ENCODE data around the gene CLMN. TPM values are rescaled to one million over a fixed set of nuclear protein-coding genes. Genes with fewer than 3 reads are reported as not detected.

CLMN gene
- total and polyA plus RNA-seq, 10 of the 15 experiments (the other 5 are each of a cell fraction or from before 2014, with no cell fraction given), result 7.8 to 49.3 (median 18.5) TPM

DNA sequence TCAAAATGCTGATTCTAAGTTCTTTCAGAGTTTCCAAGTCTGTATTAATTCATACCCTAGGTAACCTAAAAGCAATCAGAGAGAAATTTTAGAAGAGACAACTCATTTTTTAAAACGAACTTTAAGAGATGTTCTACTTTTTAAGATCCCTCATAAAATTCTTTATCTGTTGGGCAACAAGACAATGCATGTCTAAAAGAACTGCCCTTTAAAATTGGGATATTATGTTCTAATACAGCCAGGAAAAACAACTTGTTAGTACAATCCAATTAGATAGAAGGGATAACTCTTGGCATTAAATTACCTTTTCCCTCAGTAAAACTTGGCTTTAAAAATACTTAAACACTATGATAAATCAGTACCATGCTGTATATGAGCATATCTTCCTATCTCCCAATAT lies 178.0 kb downstream of the CLMN start:
- H3K4me3 ChIP-seq, result no peak overlapping the region
- DNase-seq (ENCODE audit: low read depth, low spot score) (no peak), FAIRE-seq (no peak), ATAC-seq (no peak)
- intact Hi-C loops (cut with micrococcal nuclease; ENCODE audit: unreplicated experiment), result no loop called here
- TF ChIP-seq, protein P1, sequence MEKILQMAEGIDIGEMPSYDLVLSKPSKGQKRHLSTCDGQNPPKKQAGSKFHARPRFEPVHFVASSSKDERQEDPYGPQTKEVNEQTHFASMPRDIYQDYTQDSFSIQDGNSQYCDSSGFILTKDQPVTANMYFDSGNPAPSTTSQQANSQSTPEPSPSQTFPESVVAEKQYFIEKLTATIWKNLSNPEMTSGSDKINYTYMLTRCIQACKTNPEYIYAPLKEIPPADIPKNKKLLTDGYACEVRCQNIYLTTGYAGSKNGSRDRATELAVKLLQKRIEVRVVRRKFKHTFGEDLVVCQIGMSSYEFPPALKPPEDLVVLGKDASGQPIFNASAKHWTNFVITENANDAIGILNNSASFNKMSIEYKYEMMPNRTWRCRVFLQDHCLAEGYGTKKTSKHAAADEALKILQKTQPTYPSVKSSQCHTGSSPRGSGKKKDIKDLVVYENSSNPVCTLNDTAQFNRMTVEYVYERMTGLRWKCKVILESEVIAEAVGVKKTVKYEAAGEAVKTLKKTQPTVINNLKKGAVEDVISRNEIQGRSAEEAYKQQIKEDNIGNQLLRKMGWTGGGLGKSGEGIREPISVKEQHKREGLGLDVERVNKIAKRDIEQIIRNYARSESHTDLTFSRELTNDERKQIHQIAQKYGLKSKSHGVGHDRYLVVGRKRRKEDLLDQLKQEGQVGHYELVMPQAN (conservative IDR thresholded peaks at IDR 0.05), result no peak
- TF ChIP-seq MEF2B (IDR thresholded peaks at IDR 0.05; ENCODE audit: partially characterized antibody, poor library complexity, severe bottlenecking), result no peak
- SMC1A ChIA-PET (ENCODE audit: uncharacterized antibody, unreplicated experiment), result interaction anchor here (1.0 to 1.8 kb wide), 4 partner anchors 8 to 42 kb away, joined by 4 to 13 read pairs (median 6); no protein-coding TSS in a partner anchor
- H3K27ac ChIP-seq (ENCODE audit: control insufficient read depth, insufficient read depth), result no peak overlapping the region
- no peak overlapping the region for H2AFZ ChIP-seq (ENCODE audit: control insufficient read depth, low read depth, low read length)
- no peaks in the 10 kb centered on the region for H3K27me3 ChIP-seq (replicated peaks in 1 of 2; ENCODE audit: control insufficient read depth in 2 of 2, insufficient read depth in 2 of 2, low read length in 1 of 2)
- peaks cover 8% of the 10 kb centered on the region for H3K9me3 ChIP-seq (replicated peaks; ENCODE audit: control insufficient read depth, insufficient read depth, low read length)
- H3K79me2 ChIP-seq (ENCODE audit: control insufficient read depth, insufficient read depth, low read length), result peaks cover 85% of the 10 kb centered on the region
- H3K36me3 ChIP-seq (ENCODE audit: control insufficient read depth in 2 of 2, insufficient read depth in 2 of 2, low read length in 1 of 2), result peaks cover 2 to 4% of the 10 kb centered on the region in 2 experiments; a peak in 3 of 4 replicates
- H3K9ac ChIP-seq (ENCODE audit: control insufficient read depth, insufficient read depth, low read length), result no peak overlapping the region
- in situ Hi-C loops (cut with MboI), result no loop called here
- WGBS (ENCODE audit: insufficient coverage, insufficient replicate concordance, low lambda C conversion rate, missing lambda C conversion rate), result 0% methylated on average over 1 of the region's 1 CpG
- BruUV-seq (replicated peaks), result no TSS peak
- CTCF ChIA-PET, result interaction anchor here (1.1 to 1.2 kb wide), 2 partner anchors 54 to 128 kb away, joined by 3 read pairs; no protein-coding TSS in a partner anchor
- H3K4me1 ChIP-seq (ENCODE audit: control insufficient read depth, insufficient read depth, low read length), result peaks cover 22% of the 10 kb centered on the region; the same call in 1 of the 2 replicates
- no peak overlapping the region for H3K4me2 ChIP-seq (ENCODE audit: control insufficient read depth, insufficient read depth)
- RAD21 ChIA-PET (ENCODE audit: unreplicated experiment), result no interaction called here
- POLR2A ChIA-PET, result interaction anchor here (1.4 kb wide), 1 partner anchor 8 kb away, joined by 6 read pairs; no protein-coding TSS in a partner anchor
- no peaks in the 10 kb centered on the region for H4K20me1 ChIP-seq (ENCODE audit: control insufficient read depth, insufficient read depth)

All from GM12878 (cell line).